Mucosa of rectum (tissue), 2 donors: ENCODE data around the gene PHF24.

ENCODE experiments used
- H3K27ac ChIP-seq, 2 donors: one replicate each; pipeline ENCODE4 v1.7.0; 2013; ENCODE audit warnings: inconsistent platforms in 2 of 2, low read depth in 2 of 2, low read length in 2 of 2
- H3K27me3 ChIP-seq, 2 donors: one replicate each; pipeline ENCODE4 v1.7.0; 2013; ENCODE audit warnings: low read length in 2 of 2; ENCODE audit not compliant: control insufficient read depth in 2 of 2, insufficient read depth in 2 of 2
- H3K36me3 ChIP-seq, 2 donors: one replicate each; pipeline ENCODE4 v1.7.0; 2013; ENCODE audit warnings: low read length in 2 of 2; ENCODE audit not compliant: control insufficient read depth in 2 of 2, insufficient read depth in 2 of 2
- H3K4me1 ChIP-seq, 2 donors: one replicate each; pipeline ENCODE4 v1.7.0; 2013; ENCODE audit warnings: low read length in 2 of 2, mild to moderate bottlenecking in 1 of 2; ENCODE audit not compliant: control insufficient read depth in 2 of 2, insufficient read depth in 2 of 2
- H3K4me3 ChIP-seq, 2 donors: one replicate each; pipeline ENCODE4 v1.7.0; 2013; ENCODE audit warnings: low read length in 2 of 2
- H3K9ac ChIP-seq, 2 donors: one replicate each; pipeline ENCODE4 v1.7.0; 2013; ENCODE audit warnings: low read length in 2 of 2, low read depth in 1 of 2, mild to moderate bottlenecking in 1 of 2
- H3K9me3 ChIP-seq, 2 donors: one replicate each; pipeline ENCODE4 v1.7.0; 2013; ENCODE audit warnings: low read length in 2 of 2; ENCODE audit not compliant: control insufficient read depth in 2 of 2
- donor health status: healthy.
- donor health status: Normal muscosa, but diverticular disease.

PHF24 gene

GRCh38 chr9:34959461-34959860 is 1.4 kb downstream of the PHF24 start:
- Histone ChIP-seq H3K36me3 (no peaks in the 10 kb centered on the region), H3K4me1 (no peaks in the 10 kb centered on the region), H3K4me3 (no peak overlapping the region), H3K9me3 (no peaks in the 10 kb centered on the region), H3K27me3 (peaks cover 21 to 32% of the 10 kb centered on the region in 2 donors), H3K27ac (no peak overlapping the region), H3K9ac (no peak overlapping the region)

DNA sequence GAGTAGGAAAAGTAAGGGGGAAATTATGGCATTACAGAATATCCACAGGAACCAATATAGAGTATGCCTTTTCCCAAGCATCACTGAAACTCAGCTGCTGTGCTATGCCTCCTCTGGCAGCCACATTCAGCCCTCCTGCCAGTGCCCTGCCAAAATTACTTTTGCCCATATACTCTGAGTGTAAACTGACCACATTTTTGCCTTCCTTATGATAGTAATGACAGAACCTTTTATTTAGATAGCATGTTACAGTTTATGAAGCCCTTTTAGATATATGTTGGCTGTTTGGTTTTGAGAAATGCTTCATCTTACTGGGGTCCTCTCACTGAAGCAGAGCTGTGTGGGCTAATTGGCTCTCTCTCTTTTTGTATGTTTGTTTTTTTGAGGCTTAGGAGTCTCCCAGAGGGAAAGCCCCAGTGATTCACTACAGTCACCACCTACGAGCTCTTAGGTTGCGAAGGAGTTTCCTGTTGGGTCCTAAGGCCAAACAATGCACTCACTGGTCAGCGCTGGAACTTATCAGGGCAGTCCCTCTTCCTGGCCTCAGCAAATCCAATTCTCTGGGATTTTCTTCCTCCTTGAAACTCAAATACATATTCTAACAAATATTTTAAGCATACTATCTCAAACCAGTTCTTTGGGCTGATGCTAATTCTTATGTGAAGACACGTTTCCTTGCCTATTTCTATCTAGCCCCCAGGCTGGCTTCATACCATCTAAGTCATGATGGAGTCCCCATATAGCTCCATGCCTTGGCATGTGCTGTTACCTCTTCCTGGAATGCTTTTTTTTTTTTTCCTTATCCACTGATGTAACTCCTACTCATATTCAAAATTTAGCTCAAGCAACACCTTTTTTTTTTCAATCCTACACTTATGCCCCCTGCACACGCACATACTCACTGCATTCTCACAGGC is 3.7 kb downstream of the PHF24 start:
- Histone ChIP-seq H3K9ac (no peak overlapping the region), H3K36me3 (no peaks in the 10 kb centered on the region), H3K27ac (no peak overlapping the region), H3K4me1 (no peaks in the 10 kb centered on the region), H3K27me3 (peaks cover 21% of the 10 kb centered on the region in 2 donors), H3K4me3 (no peak overlapping the region), H3K9me3 (no peaks in the 10 kb centered on the region)

DNA sequence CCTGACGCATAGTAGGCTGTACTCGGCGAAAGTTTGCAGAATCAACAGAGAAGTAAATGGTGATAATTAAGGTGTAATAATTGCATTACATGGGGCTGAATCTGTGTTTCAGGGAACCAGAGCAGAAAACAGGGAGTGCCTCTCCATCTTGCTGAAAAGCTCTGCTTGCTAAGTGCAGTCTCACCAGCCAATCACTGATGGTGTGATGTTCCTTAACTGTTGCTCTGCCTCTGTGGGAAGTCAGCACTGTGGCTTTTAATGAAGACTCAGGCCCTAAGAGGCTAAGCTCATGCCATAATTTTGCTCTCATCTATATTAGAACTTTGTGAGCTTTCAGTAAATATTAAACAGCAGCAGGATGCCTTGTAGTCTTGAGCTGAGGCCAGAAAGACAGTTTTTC is 4.5 kb downstream of the PHF24 start:
- peaks cover 15 to 16% of the 10 kb centered on the region in 2 donors for H3K27me3 ChIP-seq
- H3K4me1 ChIP-seq = no peaks in the 10 kb centered on the region
- H3K4me3 ChIP-seq = no peak overlapping the region
- H3K9ac ChIP-seq = no peak overlapping the region
- H3K9me3 ChIP-seq = no peaks in the 10 kb centered on the region
- H3K36me3 ChIP-seq = no peaks in the 10 kb centered on the region
- no peak overlapping the region for H3K27ac ChIP-seq

DNA sequence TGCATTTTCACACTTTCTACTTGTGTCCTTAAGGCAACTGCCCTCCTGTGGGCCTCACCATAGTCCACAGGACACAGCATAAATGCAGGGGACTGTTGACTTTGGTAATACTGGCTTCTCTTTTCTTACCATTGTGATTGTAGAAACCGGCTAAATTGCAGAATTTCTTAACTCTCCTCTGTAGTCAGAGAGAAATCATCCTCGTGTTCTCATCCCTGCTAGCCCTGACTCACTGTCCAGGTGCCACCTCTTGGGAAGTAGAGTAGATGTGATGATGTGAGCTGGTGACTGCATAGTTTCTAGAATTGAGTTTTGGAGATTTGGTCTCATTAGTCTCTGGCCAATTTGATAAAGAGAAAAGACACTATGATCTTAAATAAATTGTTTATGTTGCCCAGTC is 5.5 kb downstream of the PHF24 start:
- no peak overlapping the region for H3K9ac ChIP-seq
- peaks cover 11 to 15% of the 10 kb centered on the region in 2 donors for H3K27me3 ChIP-seq
- no peak overlapping the region for H3K27ac ChIP-seq
- H3K4me1 ChIP-seq = no peaks in the 10 kb centered on the region
- no peaks in the 10 kb centered on the region for H3K36me3 ChIP-seq
- no peaks in the 10 kb centered on the region for H3K9me3 ChIP-seq
- no peak overlapping the region for H3K4me3 ChIP-seq

DNA sequence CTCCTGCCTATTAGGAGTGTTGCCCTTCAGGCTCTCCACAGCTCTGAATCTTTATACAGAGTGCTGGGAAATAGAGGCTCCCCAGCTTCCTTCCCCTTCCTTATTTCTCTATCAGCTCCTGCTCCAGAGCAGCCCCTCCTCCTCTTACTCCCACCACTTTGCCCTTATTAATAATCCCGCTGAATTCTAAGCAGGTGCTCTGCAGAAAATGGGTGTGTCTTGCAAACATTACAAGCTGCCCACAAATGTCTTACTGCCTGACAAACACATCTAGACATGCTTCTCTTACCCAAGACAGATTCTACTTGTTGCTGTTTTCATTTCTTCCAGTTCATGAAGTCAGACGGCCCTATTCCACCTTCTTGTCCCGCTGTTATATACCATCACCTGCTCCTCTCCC is 6.4 kb downstream of the PHF24 start:
- H3K27me3 ChIP-seq = peaks cover 3 to 9% of the 10 kb centered on the region in 2 donors
- no peaks in the 10 kb centered on the region for H3K9me3 ChIP-seq
- no peak overlapping the region for H3K9ac ChIP-seq
- no peak overlapping the region for H3K27ac ChIP-seq
- no peak overlapping the region for H3K4me3 ChIP-seq
- H3K4me1 ChIP-seq = no peaks in the 10 kb centered on the region
- no peaks in the 10 kb centered on the region for H3K36me3 ChIP-seq

- Histone ChIP-seq H3K9ac (no peak overlapping the region), H3K4me1 (no peaks in the 10 kb centered on the region), H3K4me3 (no peak overlapping the region), H3K27me3 (peaks cover 0 to 2% of the 10 kb centered on the region in 2 donors), H3K36me3 (no peaks in the 10 kb centered on the region), H3K9me3 (no peaks in the 10 kb centered on the region), H3K27ac (no peak overlapping the region)
These were observed 13.2 kb downstream of the PHF24 start for GRCh38 chr9:34971146-34971811.

DNA sequence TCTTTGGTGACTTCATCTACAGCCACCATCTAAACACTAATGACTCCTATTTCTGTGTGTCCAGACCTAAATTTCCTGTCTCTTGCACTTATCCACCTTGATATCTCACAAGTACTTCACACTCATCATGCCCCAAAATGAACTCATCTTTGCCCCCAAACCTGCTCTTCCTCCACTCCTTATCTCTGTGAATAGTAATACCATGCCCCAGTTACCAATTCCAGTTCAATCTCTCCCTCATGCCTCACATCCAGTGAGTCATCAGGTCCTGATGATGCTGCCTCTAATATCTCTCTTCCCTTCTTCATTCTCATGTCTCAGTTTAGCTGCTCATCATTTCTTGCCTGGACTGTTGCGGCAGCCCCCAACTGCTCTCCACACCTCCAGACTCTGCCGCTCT is 16.6 kb downstream of the PHF24 start:
- Histone ChIP-seq H3K27ac (no peak overlapping the region), H3K9me3 (no peaks in the 10 kb centered on the region), H3K9ac (no peak overlapping the region), H3K4me1 (no peaks in the 10 kb centered on the region), H3K36me3 (no peaks in the 10 kb centered on the region), H3K27me3 (no peaks in the 10 kb centered on the region), H3K4me3 (no peak overlapping the region)

DNA sequence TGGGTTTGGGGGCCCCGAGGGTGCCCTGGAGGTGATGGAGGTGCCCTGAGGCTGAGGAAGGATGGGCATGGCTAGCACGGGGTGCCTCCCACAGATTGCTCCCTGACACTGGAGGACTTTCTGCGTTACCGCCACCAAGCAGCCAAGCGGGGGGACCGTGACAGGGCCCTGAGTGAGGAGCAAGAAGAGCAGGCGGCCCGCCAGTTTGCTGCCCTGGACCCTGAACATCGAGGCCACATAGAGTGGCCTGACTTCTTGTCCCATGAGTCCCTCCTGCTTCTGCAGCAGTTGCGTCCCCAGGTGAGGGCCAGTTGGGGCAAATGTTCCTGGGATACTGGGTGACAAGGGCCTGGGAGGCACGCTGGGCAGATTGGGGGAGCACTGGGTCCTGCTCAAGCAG is 18.4 kb downstream of the PHF24 start:
- H3K27ac ChIP-seq = no peak overlapping the region
- no peaks in the 10 kb centered on the region for H3K27me3 ChIP-seq
- H3K4me1 ChIP-seq = no peaks in the 10 kb centered on the region
- no peaks in the 10 kb centered on the region for H3K36me3 ChIP-seq
- H3K4me3 ChIP-seq = no peak overlapping the region
- H3K9me3 ChIP-seq = no peaks in the 10 kb centered on the region
- H3K9ac ChIP-seq = no peak overlapping the region

- Histone ChIP-seq H3K4me3 (no peak overlapping the region), H3K27me3 (no peaks in the 10 kb centered on the region), H3K9me3 (no peaks in the 10 kb centered on the region), H3K4me1 (no peaks in the 10 kb centered on the region), H3K9ac (no peak overlapping the region), H3K36me3 (no peaks in the 10 kb centered on the region), H3K27ac (no peak overlapping the region)
These were observed 18.9 kb downstream of the PHF24 start for GRCh38 chr9:34976992-34977391.

- H3K27ac ChIP-seq = no peak overlapping the region
- no peak overlapping the region for H3K9ac ChIP-seq
- no peaks in the 10 kb centered on the region for H3K4me1 ChIP-seq
These were observed 22.2 kb downstream of the PHF24 start for GRCh38 chr9:34980181-34980761.

More at GRCh38 chr9:34980181-34980761, 22.2 kb downstream of the PHF24 start:
- Histone ChIP-seq H3K9me3 (no peaks in the 10 kb centered on the region), H3K27me3 (no peaks in the 10 kb centered on the region), H3K36me3 (no peaks in the 10 kb centered on the region), H3K4me3 (no peak overlapping the region)
